Peyer's patch (tissue), 4 donors: ENCODE results near the gene ISY1.

Source experiments
- POLR2A ChIP-seq, 2 donors: fragments of 450-650 bp; IDR thresholded peaks; one replicate each; pipeline ENCODE4 v1.5.1; 2017; ENCODE audit warnings: antibody characterized with exemption in 2 of 2, mild to moderate bottlenecking in 2 of 2, moderate library complexity in 2 of 2
- TF ChIP-seq, protein P1 (sequence below), 6 experiments: fragments of 450-650 bp in 4 of 6; fragments of 200-600 bp in 2 of 6; sonication (generic) in 1 of 6; IDR thresholded peaks; one replicate each; pipeline ENCODE4 v1.5.1; 2017 to 2019; ENCODE audit warnings: antibody characterized with exemption in 6 of 6, mild to moderate bottlenecking in 3 of 6, moderate library complexity in 1 of 6

DNA sequence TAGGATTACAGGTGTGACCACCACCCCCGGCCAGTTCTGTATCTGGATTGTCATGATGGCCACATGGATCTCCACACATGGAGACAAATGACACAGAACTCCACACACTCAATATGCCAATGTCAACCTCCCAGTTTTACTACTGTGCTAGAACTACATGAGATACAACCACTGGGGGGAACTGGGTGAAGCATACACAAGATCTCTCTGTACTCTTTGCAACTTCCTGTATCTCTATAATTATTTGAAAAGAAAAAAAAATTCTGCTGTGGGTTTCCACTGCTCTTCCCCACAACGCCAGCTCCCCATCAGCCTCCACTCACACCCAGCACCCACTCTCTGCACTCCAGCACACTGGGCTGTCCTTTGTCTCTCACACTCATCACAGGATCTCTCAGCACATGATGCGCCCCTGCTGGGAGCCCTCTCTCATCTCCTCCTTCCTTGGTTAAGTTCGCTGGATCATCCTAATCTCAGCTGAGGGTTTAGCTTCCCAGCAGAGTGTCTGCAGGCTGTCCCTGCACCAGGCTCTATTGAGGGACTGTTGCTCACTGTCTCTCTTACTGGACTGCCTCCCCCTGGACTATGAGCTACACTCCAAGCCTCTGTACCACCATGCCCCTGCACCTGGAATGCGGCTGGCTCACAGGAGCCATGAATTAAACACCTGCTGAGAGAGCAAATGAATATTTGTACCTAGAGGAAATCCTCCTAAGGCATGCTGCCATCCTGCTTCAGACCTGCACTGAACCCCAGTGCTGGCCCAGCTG is 28.6 kb downstream of the ISY1 start:
- TF ChIP-seq, protein P1, sequence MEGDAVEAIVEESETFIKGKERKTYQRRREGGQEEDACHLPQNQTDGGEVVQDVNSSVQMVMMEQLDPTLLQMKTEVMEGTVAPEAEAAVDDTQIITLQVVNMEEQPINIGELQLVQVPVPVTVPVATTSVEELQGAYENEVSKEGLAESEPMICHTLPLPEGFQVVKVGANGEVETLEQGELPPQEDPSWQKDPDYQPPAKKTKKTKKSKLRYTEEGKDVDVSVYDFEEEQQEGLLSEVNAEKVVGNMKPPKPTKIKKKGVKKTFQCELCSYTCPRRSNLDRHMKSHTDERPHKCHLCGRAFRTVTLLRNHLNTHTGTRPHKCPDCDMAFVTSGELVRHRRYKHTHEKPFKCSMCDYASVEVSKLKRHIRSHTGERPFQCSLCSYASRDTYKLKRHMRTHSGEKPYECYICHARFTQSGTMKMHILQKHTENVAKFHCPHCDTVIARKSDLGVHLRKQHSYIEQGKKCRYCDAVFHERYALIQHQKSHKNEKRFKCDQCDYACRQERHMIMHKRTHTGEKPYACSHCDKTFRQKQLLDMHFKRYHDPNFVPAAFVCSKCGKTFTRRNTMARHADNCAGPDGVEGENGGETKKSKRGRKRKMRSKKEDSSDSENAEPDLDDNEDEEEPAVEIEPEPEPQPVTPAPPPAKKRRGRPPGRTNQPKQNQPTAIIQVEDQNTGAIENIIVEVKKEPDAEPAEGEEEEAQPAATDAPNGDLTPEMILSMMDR (IDR thresholded peaks at IDR 0.05): no peak
- TF ChIP-seq POLR2A (IDR thresholded peaks at IDR 0.05): no peak
